A673 (cell line): ENCODE measurements around the gene KCNH3. TPM values are rescaled to one million over a fixed set of nuclear protein-coding genes. Genes with fewer than 3 reads are reported as not detected.

Experiments
- BruUV-seq: library from RNA; stranded (reverse); fragments of 400-500 nt; replicated peaks from 2 replicates; lab custom pipeline; 2021; lab: Mats Ljungman, UMichigan
- CTCF ChIA-PET: fragments of 300-600 bp; sonication (Branson Sonifier 250); formaldehyde crosslinking; loops from one replicate; lab custom pipeline; 2022; ENCODE audit warnings: antibody characterized with exemption; lab: Charles Lee
- POLR2A ChIA-PET: fragments of 300-600 bp; sonication (Branson Sonifier 250); formaldehyde crosslinking; loops from one replicate; lab custom pipeline; 2022; ENCODE audit warnings: antibody characterized with exemption; ENCODE audit not compliant: low non-redundant PET; lab: Charles Lee
- DNase-seq: peaks from one replicate; pipeline ENCODE4 v3.0.0-alpha.2; 2015; ENCODE audit warnings: low spot score
- H3K27ac ChIP-seq: fragments of 200-600 bp; sonication (generic); 2 replicates; pipeline ENCODE4 v1.5.1; 2016; ENCODE audit warnings: mixed run types, low read depth, mild to moderate bottlenecking, mixed read lengths, antibody characterized with exemption, low read length; ENCODE audit not compliant: poor library complexity, severe bottlenecking
- H3K27me3 ChIP-seq: fragments of 200-600 bp; sonication (generic); replicated peaks from 2 replicates; pipeline ENCODE4 v1.6.1; 2017; ENCODE audit warnings: mixed run types, low read depth, mild to moderate bottlenecking, mixed read lengths, antibody characterized with exemption, low read length; ENCODE audit not compliant: insufficient read depth, poor library complexity
- H3K36me3 ChIP-seq: fragments of 200-600 bp; sonication (generic); 2 replicates; pipeline ENCODE4 v1.6.1; 2016; ENCODE audit warnings: mixed run types, mild to moderate bottlenecking, mixed read lengths, antibody characterized with exemption, low read length; ENCODE audit not compliant: insufficient read depth, poor library complexity, severe bottlenecking
- H3K4me1 ChIP-seq: fragments of 200-600 bp; sonication (generic); 2 replicates; pipeline ENCODE4 v1.6.1; 2017; ENCODE audit warnings: mixed run types, mild to moderate bottlenecking, mixed read lengths, antibody characterized with exemption, low read length; ENCODE audit not compliant: insufficient read depth, poor library complexity, severe bottlenecking
- H3K4me3 ChIP-seq: fragments of 200-600 bp; sonication (generic); 2 replicates; pipeline ENCODE4 v1.5.1; 2016; ENCODE audit warnings: low read depth, mixed run types, mild to moderate bottlenecking, mixed read lengths, low read length; ENCODE audit not compliant: poor library complexity, severe bottlenecking
- H3K9me3 ChIP-seq: fragments of 200-600 bp; sonication (generic); 2 replicates; pipeline ENCODE4 v1.6.1; 2016; ENCODE audit warnings: mixed run types, low read depth, mild to moderate bottlenecking, mixed read lengths, antibody characterized with exemption, low read length; ENCODE audit not compliant: poor library complexity, severe bottlenecking
- CTCF ChIP-seq: fragments of 300-800, 200-600 bp; sonication (generic); conservative IDR thresholded peaks from 2 replicates; pipeline ENCODE4 v1.5.1; 2017; ENCODE audit warnings: low read depth, mild to moderate bottlenecking, antibody characterized with exemption, low read length, moderate library complexity, mixed read lengths
- EZH2 ChIP-seq: fragments of 200-600 bp; sonication (generic); IDR thresholded peaks from 2 replicates; pipeline ENCODE4 v1.6.1; 2017; ENCODE audit warnings: borderline replicate concordance, low read depth, mild to moderate bottlenecking, mixed read lengths, antibody characterized with exemption, low read length; ENCODE audit not compliant: poor library complexity, severe bottlenecking
- intact Hi-C: fragments of 100-400 bp; cut with micrococcal nuclease; formaldehyde crosslinking; loops from one replicate; pipeline ENCODE4 v1.10.0; 2022; ENCODE audit not compliant: unreplicated experiment
- total RNA-seq: library from RNA; stranded (reverse); gene quantifications from 2 replicates; pipeline ENCODE4 v1.2.3, GENCODE V29; 2021

The KCNH3 gene
- total RNA-seq, 1 experiment from 2014 or later = 4.0 TPM

DNA sequence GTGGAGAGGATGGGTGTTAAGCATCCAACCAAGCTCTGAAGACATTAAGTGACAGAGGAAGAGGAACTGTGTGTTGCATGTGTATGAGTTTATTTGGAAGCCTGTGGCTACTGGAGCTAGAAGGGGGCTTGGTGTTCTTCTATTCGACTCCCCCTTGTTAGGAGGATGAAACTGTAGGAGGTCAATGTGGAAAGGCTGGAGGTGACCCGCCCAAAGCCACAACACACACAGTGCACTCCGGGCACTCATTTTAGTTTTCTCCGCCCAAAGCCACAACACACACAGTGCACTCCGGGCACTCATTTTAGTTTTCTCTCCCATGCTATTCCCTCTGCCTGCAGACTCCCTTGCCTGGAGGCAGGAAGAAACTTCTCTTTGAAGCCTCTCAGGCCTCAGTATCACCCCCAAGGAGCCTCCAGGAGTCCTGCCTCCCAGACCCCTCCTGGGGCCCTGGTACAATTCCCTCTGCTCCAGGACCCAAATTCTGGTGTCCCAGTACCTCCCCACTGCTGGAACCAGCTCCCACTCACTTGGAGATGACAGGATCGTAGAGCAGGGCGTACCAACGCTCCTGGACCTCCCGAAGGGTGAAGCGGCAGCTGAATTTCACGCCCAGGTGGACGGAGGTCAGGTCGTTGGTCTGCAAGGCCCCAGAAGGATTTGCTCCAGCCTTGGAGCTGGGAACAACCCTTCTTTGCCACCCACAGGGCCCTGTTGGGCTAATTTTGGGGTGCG, 25.3 kb downstream of the KCNH3 start:
- TF ChIP-seq CTCF = no peak
- no peak for TF ChIP-seq EZH2

GRCh38 chr12:49564686-49565405, 26.0 kb downstream of the KCNH3 start:
- TF ChIP-seq EZH2 = no peak
- TF ChIP-seq CTCF = no peak
- peaks cover 60% of the 10 kb centered on the region for H3K36me3 ChIP-seq
- no peak overlapping the region for H3K4me3 ChIP-seq
- peaks cover 8% of the 10 kb centered on the region for H3K4me1 ChIP-seq
- H3K27ac ChIP-seq = no peak overlapping the region
- no peak for DNase-seq
- POLR2A ChIA-PET = interaction anchor here (0.6 kb wide), 1 partner anchor 65 kb away, joined by 3 read pairs; no protein-coding TSS in a partner anchor
- intact Hi-C loops = no loop called here
- BruUV-seq = no TSS peak
- no peaks in the 10 kb centered on the region for H3K27me3 ChIP-seq
- H3K9me3 ChIP-seq = no peaks in the 10 kb centered on the region
- CTCF ChIA-PET = no interaction called here

More for the DNA sequence above, 25.3 kb downstream of the KCNH3 start:
- Histone ChIP-seq H3K4me1 (peaks cover 8% of the 10 kb centered on the region), H3K4me3 (no peak overlapping the region), H3K27me3 (no peaks in the 10 kb centered on the region), H3K36me3 (peaks cover 67% of the 10 kb centered on the region), H3K9me3 (no peaks in the 10 kb centered on the region), H3K27ac (no peak overlapping the region)
- intact Hi-C loops = no loop called here
- no peak for DNase-seq
- no TSS peak for BruUV-seq
- CTCF ChIA-PET = no interaction called here
- POLR2A ChIA-PET = no interaction called here

GRCh38 chr12:49565406-49566265, 26.8 kb downstream of the KCNH3 start:
- Histone ChIP-seq H3K36me3 (peaks cover 52% of the 10 kb centered on the region), H3K27me3 (no peaks in the 10 kb centered on the region), H3K9me3 (no peaks in the 10 kb centered on the region), H3K4me1 (peaks cover 8% of the 10 kb centered on the region), H3K27ac (no peak overlapping the region), H3K4me3 (no peak overlapping the region)
- intact Hi-C loops = no loop called here
- DNase-seq = no peak
- ChIA-PET CTCF (no interaction called here), POLR2A (interaction anchor here (0.6 kb wide), 1 partner anchor 66 kb away, joined by 3 read pairs; no protein-coding TSS in a partner anchor)
- BruUV-seq = no TSS peak
- TF ChIP-seq CTCF (no peak), EZH2 (no peak)
